SU-DHL-6 (cell line): ENCODE data around the gene DCC.

ENCODE experiments used
- H2AFZ ChIP-seq: fragments of 200-600 bp; sonication (generic); 2 replicates; pipeline ENCODE4 v1.6.1; 2014; ENCODE audit warnings: low read depth, mild to moderate bottlenecking, moderate library complexity, mixed read lengths, antibody characterized with exemption, low read length; ENCODE audit not compliant: severe bottlenecking
- H3F3A ChIP-seq: fragments of 200-600 bp; shearing (Covaris generic); 2 replicates; pipeline ENCODE4 v1.6.0; 2016; ENCODE audit warnings: antibody characterized with exemption, mild to moderate bottlenecking; ENCODE audit not compliant: insufficient read depth
- H3K27ac ChIP-seq: fragments of 200-600 bp; sonication (generic); 2 replicates; pipeline ENCODE4 v1.5.1; 2016; ENCODE audit warnings: low read depth, mild to moderate bottlenecking, low read length, moderate library complexity, mixed read lengths
- H3K27me3 ChIP-seq: fragments of 200-600 bp; sonication (generic), shearing (Covaris generic); 2 replicates; pipeline ENCODE4 v1.6.0; 2014; ENCODE audit warnings: mild to moderate bottlenecking, low read length
- H3K36me3 ChIP-seq: fragments of 200-600 bp; sonication (generic); 2 replicates; pipeline ENCODE4 v1.6.1; 2014; ENCODE audit warnings: mild to moderate bottlenecking, low read length, mixed read lengths
- H3K4me2 ChIP-seq: fragments of 300-600, 200-600 bp; shearing (Covaris generic), sonication (generic); 2 replicates; pipeline ENCODE4 v1.6.0; 2014; ENCODE audit warnings: low read length, low read depth, mild to moderate bottlenecking; ENCODE audit not compliant: poor library complexity, severe bottlenecking
- H3K4me3 ChIP-seq: fragments of 200-600 bp; sonication (generic); 2 replicates; pipeline ENCODE4 v1.5.1; 2014; ENCODE audit warnings: antibody characterized with exemption, low read length, mild to moderate bottlenecking, mixed read lengths; ENCODE audit not compliant: insufficient read depth, poor library complexity, severe bottlenecking
- H3K79me2 ChIP-seq: fragments of 200-600 bp; sonication (generic); 2 replicates; pipeline ENCODE4 v1.6.1; 2014; ENCODE audit warnings: mild to moderate bottlenecking, low read length, moderate library complexity; ENCODE audit not compliant: insufficient read depth
- H3K9ac ChIP-seq: fragments of 200-600 bp; sonication (generic); 2 replicates; pipeline ENCODE4 v1.7.0; 2014; ENCODE audit warnings: mild to moderate bottlenecking, low read length
- H3K9me2 ChIP-seq: fragments of 200-600 bp; sonication (generic); replicated peaks from 2 replicates; pipeline ENCODE4 v1.6.1; 2014; ENCODE audit warnings: low read length; ENCODE audit not compliant: insufficient read depth
- H3K9me3 ChIP-seq: fragments of 200-600 bp; sonication (generic); 2 replicates; pipeline ENCODE4 v1.6.1; 2014; ENCODE audit warnings: low read length, mixed read lengths; ENCODE audit not compliant: insufficient read depth
- H4K20me1 ChIP-seq: fragments of 200-600 bp; sonication (generic); 2 replicates; pipeline ENCODE4 v1.6.1; 2014; ENCODE audit warnings: low read depth, mild to moderate bottlenecking, antibody characterized with exemption, low read length, moderate library complexity, mixed read lengths
- CTCF ChIP-seq: fragments of 200-600 bp; sonication (generic); IDR thresholded peaks from one replicate; pipeline ENCODE4 v1.5.1; 2017; ENCODE audit warnings: antibody characterized with exemption, mild to moderate bottlenecking, low read length, moderate library complexity; ENCODE audit not compliant: insufficient read depth, poor library complexity, severe bottlenecking
- EZH2phosphoT487 ChIP-seq: fragments of 200-600 bp; sonication (generic), shearing (Covaris generic); conservative IDR thresholded peaks from 2 replicates; pipeline ENCODE4 v1.6.1; 2018; ENCODE audit warnings: mild to moderate bottlenecking, antibody characterized with exemption, low read length, moderate library complexity, mixed read lengths

Gene DCC

GRCh38 chr18:53224128-53224778, 884.3 kb downstream of the DCC start:
- no peaks in the 10 kb centered on the region for H3K9me3 ChIP-seq
- H3K9me2 ChIP-seq = no peaks in the 10 kb centered on the region
- H4K20me1 ChIP-seq = no peaks in the 10 kb centered on the region
- TF ChIP-seq EZH2phosphoT487 = no peak
- TF ChIP-seq CTCF = no peak
- no peaks in the 10 kb centered on the region; the same call in 1 of the 2 replicates for H3K27me3 ChIP-seq
- no peak overlapping the region for H3K4me3 ChIP-seq
- H3K9ac ChIP-seq = no peak overlapping the region
- no peaks in the 10 kb centered on the region for H3F3A ChIP-seq
- no peak overlapping the region for H3K4me2 ChIP-seq
- H3K27ac ChIP-seq = no peak overlapping the region
- no peak overlapping the region for H2AFZ ChIP-seq
- no peaks in the 10 kb centered on the region for H3K36me3 ChIP-seq
- H3K79me2 ChIP-seq = no peaks in the 10 kb centered on the region

- Histone ChIP-seq H3K4me3 (no peak overlapping the region), H3K79me2 (no peaks in the 10 kb centered on the region), H3K4me2 (no peak overlapping the region)
Measured at GRCh38 chr18:53225567-53226325, 885.7 kb downstream of the DCC start.

GRCh38 chr18:53234610-53235009, 894.6 kb downstream of the DCC start:
- H3K9me2 ChIP-seq = no peaks in the 10 kb centered on the region
- H3F3A ChIP-seq = no peaks in the 10 kb centered on the region
- H3K9me3 ChIP-seq = no peaks in the 10 kb centered on the region
- H3K36me3 ChIP-seq = no peaks in the 10 kb centered on the region
- H3K4me2 ChIP-seq = no peak overlapping the region
- H2AFZ ChIP-seq = no peak overlapping the region
- H4K20me1 ChIP-seq = no peaks in the 10 kb centered on the region
- H3K4me3 ChIP-seq = no peak overlapping the region
- no peak for TF ChIP-seq CTCF
- no peak for TF ChIP-seq EZH2phosphoT487
- no peak overlapping the region for H3K9ac ChIP-seq
- no peak overlapping the region for H3K27ac ChIP-seq
- H3K27me3 ChIP-seq = no peaks in the 10 kb centered on the region
- no peaks in the 10 kb centered on the region for H3K79me2 ChIP-seq

More at GRCh38 chr18:53225567-53226325, 885.7 kb downstream of the DCC start:
- TF ChIP-seq CTCF = no peak
- TF ChIP-seq EZH2phosphoT487 = no peak
- Histone ChIP-seq H3K9me2 (no peaks in the 10 kb centered on the region), H3K9me3 (no peaks in the 10 kb centered on the region), H3K36me3 (no peaks in the 10 kb centered on the region), H3K27me3 (no peaks in the 10 kb centered on the region; the same call in 1 of the 2 replicates), H4K20me1 (no peaks in the 10 kb centered on the region), H3F3A (no peaks in the 10 kb centered on the region), H3K27ac (no peak overlapping the region), H2AFZ (no peak overlapping the region), H3K9ac (no peak overlapping the region)
